ENCODE measurements around the gene USP5. TPM values are rescaled to one million over a fixed set of nuclear protein-coding genes. Genes with fewer than 3 reads are reported as not detected.

Gene USP5
- total RNA-seq, 1 experiment from 2014 or later = 308 TPM

DNA sequence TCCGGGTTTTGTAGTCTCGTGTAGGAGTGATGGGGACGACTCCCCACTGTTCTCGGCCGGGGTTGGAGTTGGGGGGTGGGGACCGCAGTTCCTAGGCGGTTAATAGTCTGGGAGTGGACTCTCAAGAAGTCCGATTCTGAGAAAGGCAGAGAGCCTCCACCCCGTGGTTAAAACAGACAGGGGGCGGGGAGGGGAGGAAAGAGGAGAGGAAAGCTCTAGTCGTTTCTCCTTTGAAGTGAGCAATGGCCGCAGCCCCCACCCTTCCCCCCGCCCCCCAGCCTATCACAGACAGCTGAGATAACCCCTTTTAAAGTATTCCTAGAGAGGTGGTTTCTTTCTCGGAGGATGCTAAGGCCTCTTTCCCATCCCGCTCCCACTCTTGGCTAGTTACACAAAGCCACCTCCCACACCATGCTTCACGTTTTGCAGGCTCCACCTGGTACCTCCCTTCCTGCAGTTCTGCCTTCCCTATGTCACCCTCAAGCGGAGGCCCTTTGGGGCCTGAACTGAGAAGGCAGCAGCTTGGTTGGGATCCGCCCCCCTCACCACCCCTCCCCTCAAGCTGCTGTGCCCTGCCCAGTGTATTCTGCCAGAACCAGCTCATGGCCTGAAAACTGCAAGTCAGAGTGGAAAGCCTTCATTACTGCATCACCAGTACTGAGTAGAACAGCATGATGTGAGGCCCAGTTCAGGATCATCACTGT lies 853 bp downstream of the USP5 start:
- BruUV-seq (replicated peaks) = no TSS peak
- Histone ChIP-seq H3K27me3 (ENCODE audit: insufficient read depth, low read depth) (no peaks in the 10 kb centered on the region), H3K36me3 (ENCODE audit: low read depth) (peaks cover 19% of the 10 kb centered on the region), H3K4me3 (peak overlapping the region; percentile 83), H2AFZ (peak overlapping the region; percentile 55; the same call in 1 of the 2 replicates), H3K4me1 (replicated peaks; ENCODE audit: insufficient read depth) (peaks cover 25% of the 10 kb centered on the region), H3K9me3 (ENCODE audit: insufficient read depth, low read depth) (no peaks in the 10 kb centered on the region), H3K4me2 (peak overlapping the region; percentile 96), H3K9me2 (ENCODE audit: insufficient read depth) (no peaks in the 10 kb centered on the region), H3F3A (ENCODE audit: insufficient read depth, low read depth) (peaks cover 24% of the 10 kb centered on the region; the same call in 1 of the 2 replicates), H3K27ac (peak overlapping the region; percentile 66), H4K20me1 (ENCODE audit: insufficient read depth) (peaks cover 10% of the 10 kb centered on the region; the same call in 1 of the 2 replicates), H3K79me2 (ENCODE audit: low read depth) (peaks cover 48% of the 10 kb centered on the region)
- intact Hi-C loops (cut with micrococcal nuclease; ENCODE audit: unreplicated experiment) = loop anchor here (1.0 to 5.0 kb wide), 8 partner anchors 14 to 286 kb away; partner anchors contain the start of genes LRRC23, MLF2, NOP2 and PTMS
- TF ChIP-seq, protein P1, sequence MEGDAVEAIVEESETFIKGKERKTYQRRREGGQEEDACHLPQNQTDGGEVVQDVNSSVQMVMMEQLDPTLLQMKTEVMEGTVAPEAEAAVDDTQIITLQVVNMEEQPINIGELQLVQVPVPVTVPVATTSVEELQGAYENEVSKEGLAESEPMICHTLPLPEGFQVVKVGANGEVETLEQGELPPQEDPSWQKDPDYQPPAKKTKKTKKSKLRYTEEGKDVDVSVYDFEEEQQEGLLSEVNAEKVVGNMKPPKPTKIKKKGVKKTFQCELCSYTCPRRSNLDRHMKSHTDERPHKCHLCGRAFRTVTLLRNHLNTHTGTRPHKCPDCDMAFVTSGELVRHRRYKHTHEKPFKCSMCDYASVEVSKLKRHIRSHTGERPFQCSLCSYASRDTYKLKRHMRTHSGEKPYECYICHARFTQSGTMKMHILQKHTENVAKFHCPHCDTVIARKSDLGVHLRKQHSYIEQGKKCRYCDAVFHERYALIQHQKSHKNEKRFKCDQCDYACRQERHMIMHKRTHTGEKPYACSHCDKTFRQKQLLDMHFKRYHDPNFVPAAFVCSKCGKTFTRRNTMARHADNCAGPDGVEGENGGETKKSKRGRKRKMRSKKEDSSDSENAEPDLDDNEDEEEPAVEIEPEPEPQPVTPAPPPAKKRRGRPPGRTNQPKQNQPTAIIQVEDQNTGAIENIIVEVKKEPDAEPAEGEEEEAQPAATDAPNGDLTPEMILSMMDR (conservative IDR thresholded peaks at IDR 0.05) = no peak
- CTCF ChIA-PET = interaction anchor here (0.5 to 2.0 kb wide), 14 partner anchors 17 to 295 kb away, joined by 3 to 10 read pairs (median 5); partner anchors contain the start of genes MLF2, SPSB2 and ZNF384
- peak; percentile 75 to 88 for DNase-seq
- POLR2A ChIA-PET (ENCODE audit: unreplicated experiment) = interaction anchor here (0.5 to 3.1 kb wide), 17 partner anchors 14 to 864 kb away, joined by 3 to 31 read pairs (median 4); partner anchors contain the start of genes C12orf57, COPS7A, MLF2 and PTMS

DNA sequence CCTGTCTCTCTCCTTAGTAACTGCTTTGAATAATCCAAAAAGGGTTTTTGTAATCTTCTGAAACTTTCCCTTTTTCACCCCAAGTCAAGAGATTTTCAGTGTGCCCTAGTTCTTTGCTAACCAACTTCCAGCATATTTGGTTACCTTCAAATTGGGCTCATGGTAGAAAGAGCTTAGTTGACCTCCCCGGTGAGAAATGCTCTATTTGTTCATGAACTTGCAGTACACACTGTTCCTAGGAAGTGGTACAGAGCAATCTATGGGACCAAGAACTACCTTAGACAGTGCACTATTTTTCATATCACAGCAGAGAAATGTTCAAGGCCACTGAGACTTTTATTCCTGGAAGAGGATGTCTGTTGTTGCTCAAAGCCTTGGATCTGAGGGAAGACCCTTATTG lies 1.7 kb downstream of the USP5 start:
- CTCF ChIA-PET = interaction anchor here (0.6 to 1.5 kb wide), 3 partner anchors 16 to 191 kb away, joined by 3 to 9 read pairs (median 5); no protein-coding TSS in a partner anchor

DNA sequence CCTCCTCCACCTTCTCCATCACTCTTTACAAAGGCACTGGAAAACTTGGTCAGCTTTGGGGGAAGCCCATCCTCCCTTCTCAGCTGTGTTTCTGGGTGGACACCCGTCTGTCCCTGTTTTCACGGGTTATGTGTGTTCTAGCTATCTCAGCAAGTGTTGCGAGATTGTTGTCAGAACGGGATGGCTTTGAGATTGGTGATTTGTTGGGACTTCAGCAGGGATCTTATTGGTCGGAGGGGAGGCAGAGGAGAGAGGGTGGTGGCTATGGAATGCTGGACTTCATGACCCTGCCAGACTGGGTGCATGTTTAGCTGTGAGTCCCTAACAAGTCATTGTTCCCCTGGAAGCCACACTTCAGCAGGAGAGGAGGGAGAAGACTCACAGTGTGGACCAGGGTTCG lies 2.1 kb downstream of the USP5 start:
- no peak for DNase-seq
- ChIA-PET POLR2A (ENCODE audit: unreplicated experiment) (interaction anchor here (0.5 to 0.7 kb wide), 3 partner anchors 87 to 1614 kb away, joined by 3 to 4 read pairs (median 4); no protein-coding TSS in a partner anchor), CTCF (no interaction called here)
- Histone ChIP-seq H3K4me3 (peak overlapping the region; percentile 83; the same call in 1 of the 2 replicates), H3K79me2 (ENCODE audit: low read depth) (peaks cover 48% of the 10 kb centered on the region), H3F3A (ENCODE audit: insufficient read depth, low read depth) (peaks cover 15% of the 10 kb centered on the region; the same call in 1 of the 2 replicates), H4K20me1 (ENCODE audit: insufficient read depth) (peaks cover 10% of the 10 kb centered on the region; the same call in 1 of the 2 replicates), H3K4me2 (peak overlapping the region; percentile 96), H3K27ac (no peak overlapping the region), H3K9me3 (ENCODE audit: insufficient read depth, low read depth) (no peaks in the 10 kb centered on the region), H3K27me3 (ENCODE audit: insufficient read depth, low read depth) (no peaks in the 10 kb centered on the region), H3K36me3 (ENCODE audit: low read depth) (peaks cover 30% of the 10 kb centered on the region), H3K4me1 (replicated peaks; ENCODE audit: insufficient read depth) (peaks cover 25% of the 10 kb centered on the region), H3K9me2 (ENCODE audit: insufficient read depth) (no peaks in the 10 kb centered on the region), H2AFZ (no peak overlapping the region)
- intact Hi-C loops (cut with micrococcal nuclease; ENCODE audit: unreplicated experiment) = loop anchor here (5.0 kb wide), 2 partner anchors 108 to 287 kb away; partner anchors contain the start of gene NOP2
- no peak for TF ChIP-seq EZH2 (IDR thresholded peaks at IDR 0.05; ENCODE audit: low read depth)
- TF ChIP-seq, protein P1 (conservative IDR thresholded peaks at IDR 0.05) = no peak
- BruUV-seq (replicated peaks) = no TSS peak

More for the DNA sequence above, 1.7 kb downstream of the USP5 start:
- Histone ChIP-seq H3K27ac (peak overlapping the region; percentile 66), H3K36me3 (ENCODE audit: low read depth) (peaks cover 28% of the 10 kb centered on the region), H3K9me3 (ENCODE audit: insufficient read depth, low read depth) (no peaks in the 10 kb centered on the region), H3K27me3 (ENCODE audit: insufficient read depth, low read depth) (no peaks in the 10 kb centered on the region), H2AFZ (no peak overlapping the region), H3F3A (ENCODE audit: insufficient read depth, low read depth) (peaks cover 15% of the 10 kb centered on the region; the same call in 1 of the 2 replicates), H3K79me2 (ENCODE audit: low read depth) (peaks cover 48% of the 10 kb centered on the region), H3K4me3 (peak overlapping the region; percentile 83), H3K4me2 (peak overlapping the region; percentile 96), H3K9me2 (ENCODE audit: insufficient read depth) (no peaks in the 10 kb centered on the region), H3K4me1 (replicated peaks; ENCODE audit: insufficient read depth) (peaks cover 25% of the 10 kb centered on the region), H4K20me1 (ENCODE audit: insufficient read depth) (peaks cover 10% of the 10 kb centered on the region; the same call in 1 of the 2 replicates)
- POLR2A ChIA-PET (ENCODE audit: unreplicated experiment) = interaction anchor here (0.6 to 3.1 kb wide), 6 partner anchors 88 to 336 kb away, joined by 3 to 31 read pairs (median 8); partner anchors contain the start of genes C12orf57, MLF2, PTMS and RNU7-1
- DNase-seq = no peak
- BruUV-seq (replicated peaks) = TSS peak; percentile 25
- intact Hi-C loops (cut with micrococcal nuclease; ENCODE audit: unreplicated experiment) = loop anchor here (2.0 to 5.0 kb wide), 3 partner anchors 51 to 286 kb away; partner anchors contain the start of genes LRRC23 and NOP2
- TF ChIP-seq EZH2 (IDR thresholded peaks at IDR 0.05; ENCODE audit: low read depth) = no peak
- TF ChIP-seq, protein P1 (conservative IDR thresholded peaks at IDR 0.05) = no peak
